ENCODE results near the gene CLIP1.
"Not testable (repeated sequence)": the region's sequence is repeated elsewhere in the genome, so short reads cannot be mapped to it uniquely, and the experiment has no call there.

Gene CLIP1

GRCh38 chr12:122420471-122421162 lies 1.9 kb downstream of the CLIP1 start:
- no peak for DNase-seq (ENCODE audit: low spot score in 2 of 2)
- Mint-ChIP-seq H3K4me3 (peak overlapping the region; percentile 72), H3K4me1 (peaks cover 27% of the 10 kb centered on the region)

GRCh38 chr12:122419094-122419493 lies 3.4 kb downstream of the CLIP1 start:
- peaks cover 21% of the 10 kb centered on the region for H3K4me1 Mint-ChIP-seq
- H3K36me3 Mint-ChIP-seq; H3K27ac Mint-ChIP-seq; DNase-seq (ENCODE audit: low spot score in 2 of 2); H3K4me3 Mint-ChIP-seq; ATAC-seq (ENCODE audit: low read depth); H3K9me3 Mint-ChIP-seq; H3K27me3 Mint-ChIP-seq: not testable (repeated sequence)

More at GRCh38 chr12:122420471-122421162, 1.9 kb downstream of the CLIP1 start:
- Mint-ChIP-seq H3K9me3 (no peaks in the 10 kb centered on the region), H3K36me3 (peaks cover 3% of the 10 kb centered on the region), H3K27me3 (no peaks in the 10 kb centered on the region), H3K27ac (peak overlapping the region; percentile 92)
- ATAC-seq (ENCODE audit: low read depth) = no peak

GRCh38 chr12:122415665-122416064 lies 6.8 kb downstream of the CLIP1 start:
- H3K9me3 Mint-ChIP-seq; H3K27ac Mint-ChIP-seq; H3K4me3 Mint-ChIP-seq; DNase-seq (ENCODE audit: low spot score in 2 of 2); H3K36me3 Mint-ChIP-seq; ATAC-seq (ENCODE audit: low read depth); H3K27me3 Mint-ChIP-seq: not testable (repeated sequence)
- peaks cover 20% of the 10 kb centered on the region for H3K4me1 Mint-ChIP-seq

- Mint-ChIP-seq H3K4me1 (peaks cover 17% of the 10 kb centered on the region), H3K4me3 (peak overlapping the region; percentile 65), H3K27me3 (no peaks in the 10 kb centered on the region), H3K9me3 (no peaks in the 10 kb centered on the region), H3K36me3 (peaks cover 3% of the 10 kb centered on the region), H3K27ac (peak overlapping the region; percentile 86)
- ATAC-seq (ENCODE audit: low read depth) = peak; percentile 61
- no peak for DNase-seq (ENCODE audit: low spot score in 2 of 2)
Measured at GRCh38 chr12:122413516-122414404, 8.7 kb downstream of the CLIP1 start.

- ATAC-seq (ENCODE audit: low read depth) (peak; percentile 65), DNase-seq (ENCODE audit: low spot score in 2 of 2) (no peak)
- peaks cover 3% of the 10 kb centered on the region for H3K36me3 Mint-ChIP-seq
- peaks cover 13% of the 10 kb centered on the region for H3K4me1 Mint-ChIP-seq
- no peaks in the 10 kb centered on the region for H3K27me3 Mint-ChIP-seq
- H3K27ac Mint-ChIP-seq = peak overlapping the region; percentile 86
- peak overlapping the region; percentile 65 for H3K4me3 Mint-ChIP-seq
- no peaks in the 10 kb centered on the region for H3K9me3 Mint-ChIP-seq
Measured at GRCh38 chr12:122412851-122413433, 9.5 kb downstream of the CLIP1 start.

GRCh38 chr12:122411537-122411936 lies 10.9 kb downstream of the CLIP1 start:
- H3K4me3 Mint-ChIP-seq = peak overlapping the region; percentile 37
- H3K36me3 Mint-ChIP-seq = no peaks in the 10 kb centered on the region
- peaks cover 10% of the 10 kb centered on the region for H3K4me1 Mint-ChIP-seq
- no peak for ATAC-seq (ENCODE audit: low read depth)
- no peak for DNase-seq (ENCODE audit: low spot score in 2 of 2)
- H3K27me3 Mint-ChIP-seq = no peaks in the 10 kb centered on the region
- no peaks in the 10 kb centered on the region for H3K9me3 Mint-ChIP-seq
- no peak overlapping the region for H3K27ac Mint-ChIP-seq

GRCh38 chr12:122407208-122407607 lies 15.3 kb downstream of the CLIP1 start:
- ATAC-seq (ENCODE audit: low read depth) (no peak), DNase-seq (ENCODE audit: low spot score in 2 of 2) (no peak)
- H3K36me3 Mint-ChIP-seq = peaks cover 4% of the 10 kb centered on the region
- peaks cover 16% of the 10 kb centered on the region for H3K4me1 Mint-ChIP-seq
- H3K27me3 Mint-ChIP-seq = no peaks in the 10 kb centered on the region
- H3K9me3 Mint-ChIP-seq = no peaks in the 10 kb centered on the region
- H3K4me3 Mint-ChIP-seq = no peak overlapping the region
- no peak overlapping the region for H3K27ac Mint-ChIP-seq

GRCh38 chr12:122406701-122407164 lies 15.7 kb downstream of the CLIP1 start:
- H3K9me3 Mint-ChIP-seq = no peaks in the 10 kb centered on the region

GRCh38 chr12:122403831-122404230 lies 18.6 kb downstream of the CLIP1 start:
- Mint-ChIP-seq H3K4me3 (peak overlapping the region; percentile 57), H3K27me3 (no peaks in the 10 kb centered on the region), H3K36me3 (peaks cover 4% of the 10 kb centered on the region), H3K9me3 (no peaks in the 10 kb centered on the region), H3K27ac (peak overlapping the region; percentile 82), H3K4me1 (peaks cover 26% of the 10 kb centered on the region)
- no peak for DNase-seq (ENCODE audit: low spot score in 2 of 2)
- peak; percentile 21 for ATAC-seq (ENCODE audit: low read depth)

More at GRCh38 chr12:122406701-122407164, 15.7 kb downstream of the CLIP1 start:
- H3K4me1 Mint-ChIP-seq = peaks cover 16% of the 10 kb centered on the region
- DNase-seq (ENCODE audit: low spot score in 2 of 2) (no peak), ATAC-seq (ENCODE audit: low read depth) (no peak)
- H3K27me3 Mint-ChIP-seq = no peaks in the 10 kb centered on the region
- no peak overlapping the region for H3K4me3 Mint-ChIP-seq
- peaks cover 4% of the 10 kb centered on the region for H3K36me3 Mint-ChIP-seq
- no peak overlapping the region for H3K27ac Mint-ChIP-seq

- Mint-ChIP-seq H3K9me3 (no peaks in the 10 kb centered on the region), H3K4me3 (no peak overlapping the region), H3K27me3 (no peaks in the 10 kb centered on the region), H3K36me3 (peaks cover 4% of the 10 kb centered on the region), H3K27ac (peak overlapping the region; percentile 82), H3K4me1 (peaks cover 26% of the 10 kb centered on the region)
- no peak for DNase-seq (ENCODE audit: low spot score in 2 of 2)
- peak; percentile 62 for ATAC-seq (ENCODE audit: low read depth)
Measured at GRCh38 chr12:122403115-122403770, 19.2 kb downstream of the CLIP1 start.

GRCh38 chr12:122402264-122402663 lies 20.2 kb downstream of the CLIP1 start:
- no peak overlapping the region for H3K27ac Mint-ChIP-seq
- H3K4me3 Mint-ChIP-seq = no peak overlapping the region
- no peaks in the 10 kb centered on the region for H3K9me3 Mint-ChIP-seq
- ATAC-seq (ENCODE audit: low read depth) (no peak), DNase-seq (ENCODE audit: low spot score in 2 of 2) (no peak)
- H3K4me1 Mint-ChIP-seq = peaks cover 26% of the 10 kb centered on the region
- no peaks in the 10 kb centered on the region for H3K27me3 Mint-ChIP-seq
- peaks cover 4% of the 10 kb centered on the region for H3K36me3 Mint-ChIP-seq

GRCh38 chr12:122399592-122400373 lies 22.7 kb downstream of the CLIP1 start:
- Mint-ChIP-seq H3K4me3 (peak overlapping the region; percentile 50), H3K4me1 (peaks cover 22% of the 10 kb centered on the region), H3K9me3 (no peaks in the 10 kb centered on the region), H3K27ac (no peak overlapping the region), H3K36me3 (peaks cover 2% of the 10 kb centered on the region), H3K27me3 (no peaks in the 10 kb centered on the region)
- ATAC-seq (ENCODE audit: low read depth) = peak; percentile 72
- DNase-seq (ENCODE audit: low spot score in 2 of 2) = peak in 1 of 2 donors; percentile 51

GRCh38 chr12:122399254-122399591 lies 23.2 kb downstream of the CLIP1 start:
- Mint-ChIP-seq H3K4me3 (no peak overlapping the region), H3K36me3 (peaks cover 2% of the 10 kb centered on the region), H3K9me3 (no peaks in the 10 kb centered on the region), H3K27ac (no peak overlapping the region), H3K27me3 (no peaks in the 10 kb centered on the region), H3K4me1 (peaks cover 21% of the 10 kb centered on the region)
- ATAC-seq (ENCODE audit: low read depth) (no peak), DNase-seq (ENCODE audit: low spot score in 2 of 2) (no peak)

Measured in memory B cell (primary cell).